Stimulated activated CD8-positive, alpha-beta memory T cell treated with anti-CD3 and anti-CD28 coated beads, Interleukin-12 subunit alpha, Interleukin-12 subunit beta, amount 100 ng/mL, for 24 hours (primary cell): Measurements from ENCODE around the gene AGRN.

Experiments used
- DNase-seq: peaks from one replicate; pipeline ENCODE4 v3.0.0-alpha.2; 2020; ENCODE audit errors: extremely low read depth

The AGRN gene

GRCh38 chr1:1081311-1082238 is 61.7 kb downstream of the AGRN start:
- no peak for DNase-seq

DNA sequence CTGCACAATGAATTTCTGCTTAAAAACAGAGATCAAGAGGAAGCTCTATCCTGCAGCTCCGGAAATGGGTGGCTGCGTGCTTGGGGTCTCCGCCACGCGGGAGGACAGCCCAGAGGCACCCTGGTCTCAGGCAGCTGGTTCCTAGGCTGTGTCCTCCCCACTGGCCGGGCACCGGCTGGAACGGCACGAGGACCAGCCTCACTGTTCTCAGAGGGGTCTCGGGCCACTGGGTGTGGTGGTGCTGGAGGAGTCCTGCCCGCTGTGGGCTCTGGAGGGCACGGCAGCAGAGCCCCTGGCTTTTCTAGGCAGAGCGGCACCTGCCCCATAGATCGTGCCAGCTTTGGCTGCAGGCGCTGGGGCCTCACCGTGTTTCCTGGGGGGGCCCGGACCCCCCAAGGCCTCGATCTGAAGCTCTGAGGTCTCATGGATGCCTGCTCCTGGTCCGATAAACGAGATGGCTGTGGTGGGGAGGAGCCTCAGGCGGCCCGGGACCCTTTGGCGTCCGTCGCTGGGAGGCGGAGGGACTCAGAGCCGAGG is 62.4 kb downstream of the AGRN start:
- no peak for DNase-seq

- DNase-seq = no peak
These were observed 63.0 kb downstream of the AGRN start for GRCh38 chr1:1082776-1083415.

DNA sequence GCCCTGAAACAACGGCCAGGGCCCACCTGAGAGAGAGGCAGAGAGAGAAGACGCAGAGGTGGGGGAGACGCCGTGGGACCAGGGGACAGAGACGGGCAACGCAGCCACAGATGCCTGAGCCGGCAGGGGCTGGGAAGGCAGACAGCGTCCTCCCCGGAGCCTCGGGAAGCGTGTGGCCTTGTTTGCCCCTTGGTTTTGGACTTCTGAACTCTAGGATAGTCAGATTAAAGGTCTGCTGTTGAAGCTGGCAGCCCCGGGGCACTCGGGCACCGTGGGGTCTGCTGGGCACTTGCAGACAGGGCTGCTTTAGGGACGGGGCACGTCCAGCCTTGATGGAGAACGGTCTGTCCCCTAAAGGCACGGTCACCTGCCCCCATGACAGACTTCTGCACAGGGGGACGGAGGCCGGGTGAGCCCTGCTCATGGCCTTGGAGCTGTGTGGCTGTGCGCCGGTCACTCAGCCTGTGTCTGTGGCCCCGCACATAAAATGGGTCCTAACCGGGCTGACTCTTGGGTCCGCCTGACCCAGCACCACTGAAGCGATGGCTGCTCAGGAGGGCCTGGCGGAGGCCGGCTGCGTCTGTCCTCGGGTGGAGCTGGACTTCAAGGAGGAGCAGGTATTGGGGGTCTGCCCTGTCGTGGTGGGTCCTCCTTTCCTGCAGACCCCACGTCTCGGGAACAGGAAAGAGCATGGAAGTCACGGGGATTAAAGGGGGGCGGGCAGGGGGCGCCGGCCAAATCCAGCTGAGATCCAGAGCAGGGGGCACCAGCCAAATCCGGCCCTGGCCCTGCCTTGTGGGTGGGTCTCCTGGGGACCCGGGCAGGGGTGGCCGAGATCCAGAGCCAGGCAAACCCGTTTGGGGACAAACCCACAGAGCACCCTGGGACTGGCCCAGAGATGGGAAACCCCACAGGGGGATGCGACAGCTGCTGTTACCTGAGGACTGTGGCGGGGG is 63.8 kb downstream of the AGRN start:
- DNase-seq = no peak

DNA sequence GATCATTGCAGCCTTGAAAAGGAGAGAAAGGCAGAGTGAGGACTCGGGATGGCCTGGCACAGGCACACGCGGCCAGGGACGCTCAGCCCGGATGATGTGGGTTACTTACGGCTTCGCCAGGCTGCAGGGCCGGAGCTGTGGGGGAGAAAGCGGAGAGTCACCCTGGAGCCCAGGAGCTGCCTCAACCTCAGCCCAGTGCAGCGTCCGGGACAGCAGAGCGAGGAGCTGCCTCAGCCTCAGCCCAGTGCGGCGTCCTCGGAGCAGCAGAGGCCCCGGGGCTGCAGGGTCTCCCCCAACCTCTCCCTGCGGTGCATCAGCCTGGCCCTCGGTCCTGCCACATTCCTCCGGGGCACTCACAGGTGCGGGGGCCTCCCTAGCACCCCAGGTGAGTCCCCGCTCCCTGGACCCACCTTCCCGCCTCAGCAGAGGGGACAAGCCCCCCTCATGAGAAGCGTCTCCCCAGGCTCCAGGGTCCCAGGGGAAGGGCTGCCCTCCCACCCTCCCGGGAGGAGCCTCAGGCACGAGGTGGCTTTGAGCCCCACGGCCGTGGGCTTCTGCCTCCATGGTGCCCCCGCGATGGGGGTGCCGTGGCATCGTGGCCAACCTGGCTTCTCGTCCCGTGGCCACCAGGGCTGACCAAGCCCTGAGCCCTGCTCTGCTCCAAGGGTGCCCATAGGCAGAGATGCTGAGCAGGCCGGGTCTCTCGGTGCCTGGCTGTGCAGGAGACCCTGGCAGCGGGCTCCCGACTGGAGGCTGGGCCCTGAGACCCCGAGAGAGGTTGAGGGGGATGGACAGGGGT is 64.7 kb downstream of the AGRN start:
- DNase-seq = no peak

DNA sequence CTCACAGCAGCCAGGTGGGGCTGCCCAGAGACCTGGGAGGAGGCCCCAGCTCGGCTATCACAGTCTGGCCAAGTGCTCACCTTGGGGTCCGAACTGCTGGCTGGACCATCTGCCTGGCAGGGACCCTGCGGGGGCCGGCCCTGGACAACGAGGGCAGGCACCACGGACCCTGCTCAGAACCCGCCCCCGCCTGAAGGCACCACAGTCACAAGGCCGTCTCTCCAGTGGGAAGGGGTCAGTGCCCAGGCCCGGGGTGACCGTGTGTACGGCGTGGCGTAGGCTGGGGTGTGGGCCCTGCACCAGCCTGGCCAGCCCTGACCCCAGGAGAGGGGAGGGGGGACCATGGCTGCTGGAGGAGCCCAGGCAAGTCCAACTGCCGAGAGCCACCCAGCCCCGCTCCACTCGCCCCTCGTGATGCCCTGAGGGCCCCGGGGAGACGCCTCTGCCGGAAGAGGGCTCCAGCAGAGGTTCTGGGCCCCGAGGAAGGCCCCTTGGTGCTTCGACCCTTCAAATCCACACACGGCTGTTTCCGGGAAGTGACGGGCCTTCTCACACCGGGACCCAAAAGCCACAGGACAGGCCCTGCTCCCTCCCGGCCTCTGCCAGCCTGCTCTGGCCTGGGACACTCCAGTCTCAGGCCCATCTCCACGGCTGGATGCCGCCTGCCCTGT is 65.4 kb downstream of the AGRN start:
- no peak for DNase-seq

DNA sequence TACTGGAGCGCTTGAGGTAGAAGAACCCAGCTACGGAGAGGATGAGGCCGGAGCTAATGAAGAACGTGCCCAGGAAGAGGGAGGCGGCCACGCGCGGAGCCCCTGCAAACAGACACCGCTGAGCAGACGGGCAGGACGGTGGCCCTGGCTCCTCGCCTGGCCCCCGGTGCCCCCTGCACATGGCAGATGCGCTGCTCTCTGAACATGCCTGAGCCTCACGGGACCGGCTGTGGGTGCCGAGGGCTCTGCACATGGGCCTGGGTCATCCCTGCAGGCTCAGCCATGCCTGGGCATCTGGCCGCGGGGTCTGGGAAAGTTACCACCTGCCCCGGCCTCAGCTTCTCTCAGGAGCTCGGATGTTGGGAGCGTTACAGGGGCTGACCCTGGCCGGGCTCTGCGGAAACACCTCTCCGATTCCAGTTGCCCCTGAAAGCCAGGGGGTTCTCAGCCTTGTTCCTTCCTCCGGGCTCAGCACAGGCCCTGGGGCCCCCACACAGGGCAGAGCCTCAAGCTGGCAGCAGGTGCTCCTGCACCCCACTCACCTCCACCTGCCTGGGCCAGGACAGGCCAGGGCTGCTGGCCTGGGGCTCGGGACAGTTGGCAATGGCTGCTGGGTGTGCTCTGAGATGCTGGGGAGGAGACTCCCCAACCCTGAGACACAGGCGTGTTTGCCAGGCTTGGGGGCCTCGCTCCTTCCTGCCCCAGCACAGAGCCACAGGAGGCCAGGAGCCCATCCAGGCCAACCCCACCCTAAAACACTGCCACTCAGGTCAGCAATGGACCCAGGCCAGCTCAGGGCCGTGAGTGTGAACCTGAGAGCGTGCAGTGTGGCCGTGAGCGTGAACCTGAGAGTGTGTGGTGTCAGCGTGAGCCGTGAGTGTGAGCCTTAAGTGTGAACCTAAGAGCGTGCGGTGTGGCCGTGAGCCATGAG is 66.3 kb downstream of the AGRN start:
- DNase-seq = no peak

DNA sequence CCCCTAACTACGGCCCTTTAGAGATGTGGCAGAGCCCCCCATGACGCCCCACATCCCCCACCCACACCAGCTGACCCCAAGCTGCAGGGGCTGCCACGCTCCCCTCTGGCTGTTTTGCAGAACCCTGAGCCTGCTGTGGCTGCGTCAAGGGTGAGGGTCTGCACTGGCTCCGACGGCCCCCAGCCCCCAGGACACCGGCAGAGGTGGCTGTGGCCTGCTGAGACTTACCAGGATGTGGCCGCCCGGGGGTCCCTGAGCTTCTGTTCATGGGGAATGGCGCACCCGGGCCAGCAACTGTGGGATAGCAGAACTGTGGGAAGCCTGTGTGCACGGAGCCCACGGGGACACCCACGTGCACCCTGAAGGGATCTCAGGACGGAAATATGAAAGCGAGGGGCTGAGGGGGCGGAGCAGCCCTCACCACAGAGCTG is 67.0 kb downstream of the AGRN start:
- DNase-seq = no peak

- no peak for DNase-seq
These were observed 67.6 kb downstream of the AGRN start for GRCh38 chr1:1087351-1088028.

DNA sequence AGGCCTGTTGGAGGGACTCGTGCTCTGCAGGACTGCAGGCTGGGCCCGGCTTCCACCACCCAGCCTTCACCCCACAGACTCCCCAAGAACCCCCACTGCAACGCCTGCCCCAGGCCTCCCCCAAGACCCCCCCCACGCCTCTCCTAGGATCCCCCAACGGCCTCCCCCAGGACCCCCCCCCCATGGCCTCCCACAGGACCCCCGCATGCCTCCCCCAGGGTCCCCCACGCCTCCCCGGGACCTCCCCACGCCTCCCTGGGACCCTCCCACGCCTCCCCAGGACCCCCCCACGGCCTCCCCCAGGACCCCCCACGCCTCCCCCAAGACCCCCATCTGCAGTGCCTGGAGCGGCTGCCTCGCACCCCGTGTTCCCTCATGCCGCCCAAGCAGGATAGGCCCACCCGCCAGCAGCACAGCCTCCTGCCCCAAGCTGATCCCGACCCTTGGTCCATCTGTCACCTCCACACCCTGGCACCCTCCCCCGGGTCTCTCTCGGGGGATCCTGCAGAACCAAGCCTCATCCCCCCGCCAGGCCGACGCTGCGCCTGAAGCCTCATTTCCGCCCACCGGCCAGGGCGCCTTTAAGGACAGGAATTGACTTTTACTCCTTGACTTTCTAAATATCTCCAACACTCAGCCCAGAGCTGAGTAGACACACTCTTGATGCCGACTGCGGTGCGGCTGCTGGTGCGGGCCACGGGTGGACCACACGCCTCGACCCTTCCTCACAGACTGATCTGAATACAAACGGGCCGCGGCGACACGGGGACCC is 68.3 kb downstream of the AGRN start:
- no peak for DNase-seq

- DNase-seq = no peak
These were observed 69.1 kb downstream of the AGRN start for GRCh38 chr1:1088801-1089680.

- no peak for DNase-seq
These were observed 70.0 kb downstream of the AGRN start for GRCh38 chr1:1089731-1090423.

GRCh38 chr1:1090424-1091343 is 70.8 kb downstream of the AGRN start:
- no peak for DNase-seq

DNA sequence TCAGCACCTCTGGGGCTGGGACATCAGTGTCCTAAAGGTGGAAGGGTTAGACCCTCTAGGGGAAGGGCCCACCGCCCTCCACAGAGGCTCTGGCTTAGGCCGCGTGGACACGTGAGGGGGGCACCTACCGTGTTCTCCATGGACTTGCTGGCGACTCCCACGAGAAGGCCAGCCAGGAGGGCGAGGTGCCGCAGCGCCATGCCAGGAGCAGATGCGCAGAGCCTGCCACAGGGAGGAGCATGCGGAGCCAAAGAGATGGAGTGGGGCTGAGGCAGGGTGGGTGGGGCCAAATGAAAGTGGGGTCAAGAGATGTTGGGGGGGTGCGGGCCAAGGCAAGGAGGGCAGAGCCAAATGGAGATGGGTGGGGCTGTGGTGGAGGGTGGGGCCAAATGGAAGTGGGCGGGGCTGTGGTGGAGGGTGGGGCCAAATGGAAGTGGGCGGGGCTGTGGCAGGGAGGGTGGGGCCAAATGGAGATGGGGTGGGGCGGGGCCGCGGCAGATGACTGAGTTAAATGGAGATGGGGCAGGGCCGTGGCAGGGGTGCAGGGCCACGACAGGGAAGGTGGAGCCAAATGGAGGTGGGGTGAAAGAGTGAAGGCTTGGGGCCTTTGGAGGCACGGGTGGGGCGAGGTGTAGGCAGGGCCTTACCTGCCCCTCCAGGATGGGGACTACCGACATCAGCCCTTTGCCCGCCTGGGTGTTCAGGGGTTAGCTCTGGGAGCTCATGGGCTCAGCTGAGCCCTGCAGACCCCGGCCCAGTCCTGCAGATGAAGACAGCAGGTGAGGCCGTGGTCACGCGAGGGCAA is 71.6 kb downstream of the AGRN start:
- no peak for DNase-seq
